Fibroblast of lung (primary cell): ENCODE data around the gene MYBPH.

Experiments
- EZH2 ChIP-seq: IDR thresholded peaks from 2 replicates; pipeline ENCODE4 v1.5.1; 2012; ENCODE audit warnings: low read length, control low read depth, mild to moderate bottlenecking; ENCODE audit errors: missing control alignments
- TF ChIP-seq, protein P1 (sequence below), 2 donors: IDR thresholded peaks in 1 of 2; conservative IDR thresholded peaks in 1 of 2; 1 replicate in 1 of 2; 2 replicates in 1 of 2; pipeline ENCODE4 v1.5.1; 2011 to 2012; ENCODE audit warnings: low read length in 2 of 2, control low read depth in 1 of 2, inconsistent platforms in 1 of 2, low read depth in 1 of 2, mild to moderate bottlenecking in 1 of 2

DNA sequence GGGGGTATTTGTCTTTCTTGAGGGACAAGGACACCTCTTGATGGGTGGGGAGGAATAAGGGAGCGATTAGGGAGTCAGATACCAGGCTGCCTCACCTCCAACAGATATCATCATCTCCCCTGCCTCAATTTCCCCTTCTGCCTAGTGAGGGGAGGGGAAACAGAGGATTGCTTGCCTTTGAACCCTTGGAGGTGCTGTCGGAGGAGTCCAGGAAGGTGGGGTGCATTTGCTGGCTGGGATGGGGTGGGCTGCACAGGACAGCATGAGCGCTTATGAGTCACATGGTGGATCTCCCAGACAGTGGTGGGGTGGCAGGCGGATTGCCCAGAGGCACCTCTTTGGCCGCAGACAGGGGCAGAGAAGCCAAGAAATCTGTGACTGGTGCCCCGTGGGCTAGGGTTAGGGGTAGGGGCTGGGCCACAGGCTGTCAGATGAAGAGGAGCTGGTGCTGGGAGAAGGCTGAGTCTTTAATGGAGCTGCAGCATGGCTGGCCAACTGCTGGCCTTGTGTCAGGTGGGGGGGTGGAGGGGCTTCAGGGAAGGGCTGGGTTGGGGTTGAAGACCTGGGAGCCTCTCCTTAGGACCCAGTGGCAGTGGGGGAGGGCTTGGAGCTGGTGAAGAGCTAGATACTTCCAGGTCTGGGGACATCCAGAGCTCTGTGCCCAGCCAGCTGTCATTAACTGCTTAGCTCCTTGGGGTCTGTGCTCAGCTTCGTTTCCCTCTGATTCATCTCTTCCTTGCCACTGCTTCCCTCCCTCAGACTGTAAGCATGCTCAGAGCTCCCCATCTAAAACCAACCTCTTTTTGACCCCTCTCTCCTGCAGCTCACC lies 55.1 kb downstream of the MYBPH start:
- TF ChIP-seq, protein P1, sequence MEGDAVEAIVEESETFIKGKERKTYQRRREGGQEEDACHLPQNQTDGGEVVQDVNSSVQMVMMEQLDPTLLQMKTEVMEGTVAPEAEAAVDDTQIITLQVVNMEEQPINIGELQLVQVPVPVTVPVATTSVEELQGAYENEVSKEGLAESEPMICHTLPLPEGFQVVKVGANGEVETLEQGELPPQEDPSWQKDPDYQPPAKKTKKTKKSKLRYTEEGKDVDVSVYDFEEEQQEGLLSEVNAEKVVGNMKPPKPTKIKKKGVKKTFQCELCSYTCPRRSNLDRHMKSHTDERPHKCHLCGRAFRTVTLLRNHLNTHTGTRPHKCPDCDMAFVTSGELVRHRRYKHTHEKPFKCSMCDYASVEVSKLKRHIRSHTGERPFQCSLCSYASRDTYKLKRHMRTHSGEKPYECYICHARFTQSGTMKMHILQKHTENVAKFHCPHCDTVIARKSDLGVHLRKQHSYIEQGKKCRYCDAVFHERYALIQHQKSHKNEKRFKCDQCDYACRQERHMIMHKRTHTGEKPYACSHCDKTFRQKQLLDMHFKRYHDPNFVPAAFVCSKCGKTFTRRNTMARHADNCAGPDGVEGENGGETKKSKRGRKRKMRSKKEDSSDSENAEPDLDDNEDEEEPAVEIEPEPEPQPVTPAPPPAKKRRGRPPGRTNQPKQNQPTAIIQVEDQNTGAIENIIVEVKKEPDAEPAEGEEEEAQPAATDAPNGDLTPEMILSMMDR (conservative IDR thresholded peaks at IDR 0.05 in 1 of 2, IDR thresholded peaks at IDR 0.05 in 1 of 2; ENCODE audit: low read depth in 1 of 2, low read length in 2 of 2), result no peak
- TF ChIP-seq EZH2, result no peak
